Central memory CD8-positive, alpha-beta T cell (primary cell): ENCODE results near the gene ABTB1.

Experiments
- ATAC-seq: fragments of 150-1000 bp; cut with Tn5 transposase; replicated peaks from 2 replicates; pipeline ENCODE4 v1.10.0; 2022; ENCODE audit warnings: mild to moderate bottlenecking, moderate FRiP score, moderate number of reproducible peaks; ENCODE audit not compliant: poor library complexity, severe bottlenecking; ENCODE audit errors: extremely low read depth
- DNase-seq, 2 donors: peaks; one replicate each; pipeline ENCODE4 v3.0.0; 2021; ENCODE audit warnings: low spot score in 2 of 2
- H3K27ac Mint-ChIP-seq: one replicate; pipeline ENCODE4 v1.8.0; 2022; ENCODE audit warnings: low read depth, mild to moderate bottlenecking, moderate library complexity, mixed read lengths
- H3K27me3 Mint-ChIP-seq: one replicate; pipeline ENCODE4 v1.8.0; 2022; ENCODE audit warnings: mixed read lengths
- H3K36me3 Mint-ChIP-seq: one replicate; pipeline ENCODE4 v1.8.0; 2022; ENCODE audit warnings: mild to moderate bottlenecking, moderate library complexity, mixed read lengths; ENCODE audit not compliant: insufficient read depth
- H3K4me1 Mint-ChIP-seq: one replicate; pipeline ENCODE4 v1.8.0; 2022; ENCODE audit warnings: mixed read lengths
- H3K4me3 Mint-ChIP-seq: one replicate; pipeline ENCODE4 v1.8.0; 2022; ENCODE audit warnings: mild to moderate bottlenecking, moderate library complexity, mixed read lengths
- H3K9me3 Mint-ChIP-seq: one replicate; pipeline ENCODE4 v1.8.0; 2022; ENCODE audit warnings: mixed read lengths

ABTB1 gene

DNA sequence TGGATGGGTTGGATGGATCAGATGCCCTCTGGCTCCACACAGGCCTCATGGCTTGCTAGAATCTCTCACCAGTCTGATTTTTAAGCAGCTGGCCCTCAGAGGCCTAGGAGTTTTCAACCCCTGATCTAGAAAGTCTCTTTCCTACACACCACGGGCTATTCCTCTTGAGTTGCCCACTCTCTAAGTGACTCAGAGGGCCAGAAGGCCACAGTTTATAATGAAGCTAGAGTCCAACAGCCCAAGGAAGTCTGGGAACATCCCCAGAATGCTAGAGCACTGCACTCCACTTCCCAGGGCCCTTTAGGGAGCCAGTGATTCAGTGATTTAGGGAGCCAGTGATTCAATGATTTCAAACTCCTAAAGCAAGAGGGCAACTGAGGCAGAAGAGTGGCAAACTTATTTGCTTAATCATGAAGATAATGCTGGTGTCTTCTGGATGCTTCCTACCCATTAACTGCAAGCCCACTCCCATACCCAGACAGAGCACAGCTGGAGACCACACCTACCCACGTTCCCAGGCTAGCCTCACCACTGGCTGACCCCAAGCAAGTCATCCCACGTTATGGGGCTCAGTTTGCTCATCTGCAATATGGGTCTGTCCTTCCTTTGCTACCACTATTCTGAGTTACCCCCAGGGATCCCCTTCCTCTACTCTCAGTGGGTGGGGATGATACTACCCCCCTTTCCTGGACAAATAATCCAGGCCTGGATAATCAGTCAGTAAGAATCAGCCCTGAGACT is 36.7 kb downstream of the ABTB1 start:
- Mint-ChIP-seq H3K4me1 (no peaks in the 10 kb centered on the region), H3K27me3 (peaks cover 19% of the 10 kb centered on the region), H3K9me3 (peaks cover 5% of the 10 kb centered on the region), H3K27ac (no peak overlapping the region), H3K36me3 (no peaks in the 10 kb centered on the region), H3K4me3 (no peak overlapping the region)
- DNase-seq: no peak
- no peak for ATAC-seq

- DNase-seq: no peak
- H3K27ac Mint-ChIP-seq: no peak overlapping the region
- H3K36me3 Mint-ChIP-seq: no peaks in the 10 kb centered on the region
- no peaks in the 10 kb centered on the region for H3K4me1 Mint-ChIP-seq
- no peak overlapping the region for H3K4me3 Mint-ChIP-seq
- no peaks in the 10 kb centered on the region for H3K9me3 Mint-ChIP-seq
- no peak for ATAC-seq
- peaks cover 27% of the 10 kb centered on the region for H3K27me3 Mint-ChIP-seq
Measured at GRCh38 chr3:127710155-127710941, 37.6 kb downstream of the ABTB1 start.

GRCh38 chr3:127711021-127711695 is 38.4 kb downstream of the ABTB1 start:
- DNase-seq: no peak
- Mint-ChIP-seq H3K4me1 (no peaks in the 10 kb centered on the region), H3K36me3 (no peaks in the 10 kb centered on the region), H3K9me3 (no peaks in the 10 kb centered on the region), H3K27me3 (peaks cover 33% of the 10 kb centered on the region), H3K4me3 (no peak overlapping the region), H3K27ac (no peak overlapping the region)
- no peak for ATAC-seq

- H3K4me3 Mint-ChIP-seq: no peak overlapping the region
- ATAC-seq: no peak
- H3K4me1 Mint-ChIP-seq: no peaks in the 10 kb centered on the region
- no peak for DNase-seq
- H3K9me3 Mint-ChIP-seq: no peaks in the 10 kb centered on the region
- peaks cover 33% of the 10 kb centered on the region for H3K27me3 Mint-ChIP-seq
- no peak overlapping the region for H3K27ac Mint-ChIP-seq
- no peaks in the 10 kb centered on the region for H3K36me3 Mint-ChIP-seq
Measured at GRCh38 chr3:127711896-127712295, 39.1 kb downstream of the ABTB1 start.

DNA sequence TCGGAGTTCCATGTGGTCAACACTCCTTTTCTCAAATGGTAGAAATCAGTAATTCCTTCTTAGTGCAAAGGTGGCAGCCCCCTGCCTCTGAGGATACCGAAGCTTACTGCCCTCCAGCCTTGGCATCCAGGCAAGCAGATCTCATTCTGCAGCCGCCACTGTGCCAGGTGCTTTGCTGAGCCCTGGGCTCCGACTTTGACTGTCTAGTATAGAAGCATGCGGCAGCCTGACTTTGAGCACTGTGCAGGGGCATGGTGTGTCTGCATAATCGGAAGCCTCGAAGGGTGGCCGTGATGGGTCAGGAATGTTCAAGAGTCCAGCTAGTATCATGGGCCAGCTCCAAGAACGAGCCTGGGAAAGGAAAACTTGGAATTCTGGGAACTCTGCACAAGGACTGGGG is 39.7 kb downstream of the ABTB1 start:
- Mint-ChIP-seq H3K27ac (no peak overlapping the region), H3K36me3 (no peaks in the 10 kb centered on the region), H3K9me3 (no peaks in the 10 kb centered on the region), H3K4me1 (no peaks in the 10 kb centered on the region), H3K4me3 (no peak overlapping the region), H3K27me3 (peaks cover 33% of the 10 kb centered on the region)
- no peak for DNase-seq
- ATAC-seq: no peak

GRCh38 chr3:127712881-127713771 is 40.4 kb downstream of the ABTB1 start:
- Mint-ChIP-seq H3K36me3 (no peaks in the 10 kb centered on the region), H3K27me3 (peaks cover 33% of the 10 kb centered on the region), H3K4me1 (no peaks in the 10 kb centered on the region), H3K4me3 (no peak overlapping the region), H3K9me3 (no peaks in the 10 kb centered on the region), H3K27ac (no peak overlapping the region)
- DNase-seq (no peak), ATAC-seq (no peak)

- no peak for DNase-seq
- Mint-ChIP-seq H3K4me1 (no peaks in the 10 kb centered on the region), H3K4me3 (no peak overlapping the region), H3K9me3 (no peaks in the 10 kb centered on the region), H3K27ac (no peak overlapping the region), H3K36me3 (no peaks in the 10 kb centered on the region), H3K27me3 (peaks cover 33% of the 10 kb centered on the region)
- no peak for ATAC-seq
Measured at GRCh38 chr3:127714125-127714571, 41.4 kb downstream of the ABTB1 start.

DNA sequence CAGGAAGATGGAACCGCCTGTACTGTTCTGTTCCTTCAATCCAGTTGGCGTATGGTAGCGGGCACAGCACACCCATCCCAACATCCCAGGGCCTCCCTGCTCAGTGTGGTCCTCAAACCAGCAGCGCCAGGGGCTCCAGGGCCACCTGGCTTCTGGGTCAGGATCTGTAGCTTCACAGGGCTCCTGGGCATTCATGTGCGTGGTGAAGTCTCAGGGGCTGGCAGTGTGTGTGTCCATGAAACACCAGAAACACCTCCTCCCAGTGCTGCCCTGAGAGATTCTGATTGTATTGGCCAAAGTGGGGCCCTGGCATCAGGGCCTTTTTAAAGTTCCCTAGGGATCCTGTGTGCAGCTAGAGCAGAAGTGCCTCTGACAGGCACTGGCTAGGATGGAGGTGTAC is 42.1 kb downstream of the ABTB1 start:
- ATAC-seq: no peak
- Mint-ChIP-seq H3K9me3 (no peaks in the 10 kb centered on the region), H3K27me3 (peaks cover 33% of the 10 kb centered on the region), H3K36me3 (no peaks in the 10 kb centered on the region), H3K27ac (no peak overlapping the region), H3K4me1 (no peaks in the 10 kb centered on the region), H3K4me3 (no peak overlapping the region)
- DNase-seq: no peak

- DNase-seq (no peak), ATAC-seq (no peak)
- H3K27ac Mint-ChIP-seq: no peak overlapping the region
- H3K4me3 Mint-ChIP-seq: no peak overlapping the region
- H3K4me1 Mint-ChIP-seq: no peaks in the 10 kb centered on the region
- no peaks in the 10 kb centered on the region for H3K36me3 Mint-ChIP-seq
- peaks cover 33% of the 10 kb centered on the region for H3K27me3 Mint-ChIP-seq
- no peaks in the 10 kb centered on the region for H3K9me3 Mint-ChIP-seq
Measured at GRCh38 chr3:127715532-127715931, 42.8 kb downstream of the ABTB1 start.

DNA sequence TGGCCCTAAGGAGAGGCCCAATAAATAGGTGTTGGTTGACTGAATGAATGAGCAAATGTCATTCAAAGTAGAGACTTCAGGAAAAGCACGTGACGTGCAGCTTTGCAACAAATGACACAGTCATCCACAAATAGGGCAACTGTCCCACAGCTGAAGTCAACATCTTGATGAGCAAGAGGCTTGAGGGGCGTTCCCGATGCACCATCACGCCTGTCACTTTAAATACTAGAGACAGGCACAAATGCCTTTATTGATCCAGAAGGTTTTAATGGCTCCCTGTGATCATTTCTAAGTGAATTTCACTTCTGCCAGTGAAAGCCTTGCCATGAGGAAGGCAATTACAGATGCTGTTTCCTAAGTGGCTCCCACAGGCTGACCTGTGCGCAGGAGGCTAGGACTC is 43.6 kb downstream of the ABTB1 start:
- DNase-seq (no peak), ATAC-seq (no peak)
- Mint-ChIP-seq H3K36me3 (no peaks in the 10 kb centered on the region), H3K27me3 (peaks cover 33% of the 10 kb centered on the region), H3K4me3 (no peak overlapping the region), H3K4me1 (no peaks in the 10 kb centered on the region), H3K27ac (no peak overlapping the region), H3K9me3 (no peaks in the 10 kb centered on the region)

- no peak overlapping the region for H3K4me3 Mint-ChIP-seq
- no peaks in the 10 kb centered on the region for H3K4me1 Mint-ChIP-seq
- DNase-seq: no peak
- ATAC-seq: no peak
- H3K36me3 Mint-ChIP-seq: no peaks in the 10 kb centered on the region
- no peaks in the 10 kb centered on the region for H3K9me3 Mint-ChIP-seq
- peaks cover 26% of the 10 kb centered on the region for H3K27me3 Mint-ChIP-seq
- H3K27ac Mint-ChIP-seq: no peak overlapping the region
Measured at GRCh38 chr3:127717357-127718244, 44.8 kb downstream of the ABTB1 start.
